ELR (cell line): ENCODE results near the gene CCL1.
"Not testable (repeated sequence)": the region's sequence is repeated elsewhere in the genome, so short reads cannot be mapped to it uniquely, and the experiment has no call there.

ENCODE experiments used
- DNase-seq: peaks from one replicate; pipeline ENCODE4 v3.0.0-alpha.2; 2015; ENCODE audit warnings: low read depth

CCL1 gene

DNA sequence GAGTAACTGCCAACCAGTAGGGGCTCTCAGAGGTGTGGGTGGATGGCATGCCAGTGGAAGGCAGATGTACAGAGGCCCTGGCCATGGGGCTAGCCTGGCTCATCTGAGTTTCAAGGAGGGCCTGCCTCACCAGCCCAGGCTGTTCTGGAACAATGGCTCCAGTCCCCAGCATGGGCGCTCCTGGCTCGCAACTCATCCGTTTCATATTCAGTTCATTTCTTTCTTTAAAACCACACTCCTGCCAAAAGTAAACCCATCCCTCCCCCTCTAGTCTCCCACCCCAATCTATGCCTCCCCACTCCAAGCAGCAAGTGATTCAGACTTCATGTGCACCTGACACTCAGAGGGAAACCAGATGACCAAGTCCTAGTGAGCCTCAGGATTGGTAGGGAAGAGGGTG is 4.4 kb downstream of the CCL1 start:
- DNase-seq, result no peak

DNA sequence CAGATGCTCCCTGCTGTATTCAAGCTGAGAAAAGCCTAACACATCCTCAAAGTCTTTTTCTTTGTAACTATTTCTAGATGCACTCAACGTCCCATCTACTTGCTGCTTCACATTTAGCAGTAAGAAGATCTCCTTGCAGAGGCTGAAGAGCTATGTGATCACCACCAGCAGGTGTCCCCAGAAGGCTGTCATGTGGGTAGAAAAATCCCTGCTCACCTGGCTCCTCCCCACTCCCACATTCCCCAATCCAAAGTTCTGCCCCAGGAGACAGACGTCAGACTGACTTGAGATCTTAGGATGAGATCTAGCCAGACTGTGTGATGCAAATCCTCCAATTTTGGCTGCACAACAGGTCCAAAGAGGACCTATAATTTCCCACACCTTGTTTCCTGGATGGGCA is 5.6 kb downstream of the CCL1 start:
- DNase-seq, result no peak

DNA sequence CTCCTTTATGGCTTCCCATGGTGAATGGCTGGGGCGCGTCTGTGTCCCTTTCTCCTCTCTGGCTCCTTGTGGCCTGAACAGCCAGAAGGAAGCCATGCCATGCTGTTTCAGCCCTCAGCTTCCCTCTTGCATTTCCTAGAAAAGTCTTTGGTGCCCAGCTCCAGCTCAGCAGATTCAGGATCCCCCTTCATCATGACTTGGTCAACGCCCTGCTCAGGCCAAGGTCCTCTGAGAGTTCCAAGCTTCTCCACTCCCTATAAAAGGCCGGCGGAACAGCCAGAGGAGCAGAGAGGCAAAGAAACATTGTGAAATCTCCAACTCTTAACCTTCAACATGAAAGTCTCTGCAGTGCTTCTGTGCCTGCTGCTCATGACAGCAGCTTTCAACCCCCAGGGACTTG is 6.8 kb downstream of the CCL1 start, which contains the start of gene CCL13:
Gene CCL13, plus strand, starts transcription at position 287 of the 400 bp plus-strand sequence. Its CDS starts 47 bp downstream, at position 334.
- DNase-seq, result no peak

DNA sequence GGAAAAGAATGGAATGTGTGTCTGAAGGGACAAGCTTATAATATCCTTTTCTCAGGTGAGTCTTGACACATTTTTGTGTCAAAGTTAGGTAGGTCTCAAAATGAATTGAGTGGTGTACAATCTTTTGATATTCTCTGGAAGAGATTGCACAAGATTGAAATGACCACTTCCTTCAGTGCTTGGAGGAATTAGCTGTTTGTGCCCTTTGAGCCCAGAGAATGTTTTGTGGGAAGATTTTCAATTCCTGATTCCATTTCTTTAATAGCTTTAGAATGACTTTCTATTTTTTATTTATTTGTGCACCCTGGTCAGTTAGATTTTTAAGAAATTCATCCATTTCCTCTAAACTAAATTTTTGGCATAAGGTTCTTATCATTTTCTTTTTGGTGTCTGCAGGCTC is 8.4 kb downstream of the CCL1 start:
- no peak for DNase-seq

DNA sequence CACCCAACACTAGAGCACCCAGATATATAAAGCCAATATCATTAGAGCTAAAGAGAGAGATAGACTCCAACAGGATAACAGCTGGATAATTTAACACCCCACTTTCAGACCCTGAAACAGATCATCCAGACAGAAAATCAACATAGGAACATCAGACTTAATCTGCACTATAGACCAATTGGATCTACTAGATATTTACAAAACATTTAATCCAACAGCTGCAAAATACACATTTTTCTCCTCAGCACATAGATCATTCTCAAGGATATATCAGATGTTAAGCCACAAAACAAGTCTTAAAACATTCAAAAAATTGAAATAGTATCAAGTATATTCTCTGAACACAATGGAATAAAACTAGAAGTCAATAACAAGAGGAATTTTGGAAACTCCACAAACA is 10.8 kb downstream of the CCL1 start:
- no peak for DNase-seq

DNA sequence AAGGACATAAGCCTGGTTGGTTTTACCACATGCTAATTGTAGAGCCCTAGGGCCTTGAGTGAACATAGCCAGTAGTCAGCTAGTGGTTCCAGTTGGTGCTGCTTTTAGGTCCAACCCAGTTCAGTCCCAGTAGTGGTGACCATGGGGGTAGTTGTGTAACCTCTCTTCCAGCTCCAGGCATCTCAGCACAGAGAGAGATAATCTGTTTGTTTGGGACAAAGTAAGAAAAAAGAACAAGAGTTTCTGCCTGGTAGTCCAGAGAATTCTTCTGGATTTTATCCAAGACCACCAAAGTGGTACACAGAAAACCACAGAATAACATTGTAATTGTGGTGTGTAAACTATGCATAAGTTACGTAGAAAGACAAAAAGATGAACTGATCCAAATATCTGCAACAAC is 11.9 kb downstream of the CCL1 start:
- no peak for DNase-seq

DNA sequence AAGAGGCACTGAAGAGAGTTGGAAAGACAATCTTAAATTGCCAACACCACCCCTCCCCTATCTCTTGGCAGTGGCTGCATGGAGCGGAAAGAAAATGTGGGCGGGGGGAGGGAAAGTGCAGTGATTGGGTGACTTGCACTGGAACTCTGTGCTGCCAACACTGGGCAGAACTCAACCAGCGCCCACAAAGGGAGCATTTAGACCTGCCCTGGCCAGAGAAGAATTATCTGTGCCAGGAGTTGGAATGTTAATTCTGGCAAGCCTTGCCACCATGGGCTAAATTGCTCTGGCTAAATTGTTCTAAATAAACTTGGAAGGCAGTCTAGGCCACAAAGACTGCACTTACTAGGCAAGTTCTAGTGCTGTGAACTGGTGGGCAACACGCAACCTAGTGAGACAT is 13.3 kb downstream of the CCL1 start:
- DNase-seq, result no peak

DNA sequence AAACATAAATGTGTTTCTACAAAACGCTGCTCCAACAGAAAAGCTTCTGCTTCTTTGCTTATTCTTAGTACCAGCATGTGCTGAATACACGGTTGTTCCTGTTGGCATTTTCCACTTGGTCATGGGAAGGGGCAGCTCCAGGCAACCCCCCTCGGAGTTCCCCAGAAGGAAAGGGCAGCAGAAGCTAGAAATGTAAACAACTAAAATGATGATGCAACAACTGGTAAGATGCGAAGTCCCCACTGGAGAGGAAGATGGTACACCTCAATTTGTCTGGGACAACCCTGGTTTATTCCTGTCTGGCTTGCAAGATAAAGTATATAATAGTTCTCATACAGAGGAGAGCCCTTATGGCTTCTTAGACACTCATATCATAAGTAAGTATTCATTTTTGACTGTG is 16.0 kb downstream of the CCL1 start:
- no peak for DNase-seq

DNA sequence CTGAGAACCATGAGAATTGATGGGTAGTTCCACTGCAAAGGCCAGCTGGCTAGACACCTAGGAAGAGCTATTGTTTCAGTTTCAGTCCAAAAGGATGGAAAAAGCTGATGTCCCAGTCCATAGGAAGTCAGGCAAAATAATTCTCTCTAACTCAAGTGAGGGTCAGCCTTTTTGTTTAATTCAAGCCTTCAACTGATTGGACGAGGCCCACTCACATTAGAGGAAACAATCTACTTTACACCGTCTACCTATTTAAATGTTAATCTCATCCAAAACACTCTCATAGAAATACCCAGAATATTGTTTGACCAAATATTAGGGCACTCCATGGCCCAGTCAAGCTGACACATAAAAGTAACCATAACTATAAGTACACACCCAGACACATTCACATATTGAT is 21.1 kb downstream of the CCL1 start:
- DNase-seq, result no peak

DNA sequence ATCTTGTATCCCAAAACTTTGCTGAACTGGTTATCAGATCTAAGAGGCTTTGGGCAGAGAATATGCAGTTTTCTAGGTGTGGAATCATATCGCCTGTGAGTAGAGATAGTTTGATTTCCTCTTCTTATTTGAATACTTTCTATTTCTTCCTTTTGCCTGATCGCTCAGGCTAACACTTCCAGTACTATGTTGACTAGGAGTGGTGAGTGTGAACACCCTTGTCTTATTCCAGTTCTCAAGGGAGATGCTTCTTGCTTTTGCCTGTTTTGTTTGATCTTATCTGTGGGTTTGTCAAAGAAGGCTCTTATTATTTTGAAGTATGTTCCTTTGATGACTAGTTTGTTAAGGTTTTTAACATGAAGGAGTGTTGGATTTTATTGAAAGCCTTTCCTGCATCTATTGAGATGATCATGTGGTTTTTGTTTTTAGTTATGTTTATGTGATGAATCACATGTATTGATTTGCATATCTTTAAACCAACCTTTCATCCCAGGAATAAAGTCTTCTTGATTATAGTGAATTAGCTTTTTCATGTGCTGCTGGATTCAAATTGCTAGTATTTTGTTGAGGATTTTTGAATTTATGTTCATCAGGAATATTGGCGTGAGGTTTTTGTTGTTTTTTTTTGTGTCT is 23.8 kb downstream of the CCL1 start:
- DNase-seq, result no peak

DNA sequence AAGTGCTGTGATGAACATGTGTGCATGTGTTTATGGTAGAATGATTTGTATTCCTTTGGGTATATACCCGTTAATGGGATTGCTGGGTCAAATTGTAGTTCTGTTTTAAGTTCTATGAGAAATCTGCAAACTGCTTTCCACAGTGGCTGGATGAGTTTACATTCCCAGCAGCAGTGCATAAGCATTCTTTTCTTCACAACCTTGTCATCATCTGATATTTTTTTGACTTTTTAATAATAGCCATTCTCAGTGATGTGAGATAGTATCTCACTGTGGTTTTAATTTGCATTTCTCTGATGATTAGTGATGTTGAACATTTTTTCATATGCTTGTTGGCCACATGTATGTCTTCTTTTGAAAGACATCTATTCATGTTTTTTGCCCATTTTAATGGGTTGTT is 25.3 kb downstream of the CCL1 start:
- no peak for DNase-seq

DNA sequence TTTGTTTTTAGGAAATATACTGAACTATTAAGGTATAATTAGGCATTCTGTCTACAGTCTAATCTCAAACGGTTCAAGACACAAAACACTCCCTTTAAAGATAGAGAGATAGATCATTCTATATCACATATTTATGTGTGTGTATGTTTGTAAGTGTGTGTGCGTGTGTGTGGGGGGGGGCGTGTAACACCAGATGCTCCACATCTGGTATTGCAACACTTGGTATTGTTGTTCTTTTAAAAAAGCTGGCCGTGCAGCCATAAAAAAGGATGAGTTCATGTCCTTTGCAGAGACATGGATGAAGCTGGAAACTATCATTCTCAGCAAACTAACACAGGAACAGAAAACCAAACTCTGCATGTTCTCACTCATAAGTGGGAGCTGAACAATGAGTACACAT is 35.5 kb downstream of the CCL1 start:
- DNase-seq, result not testable (repeated sequence)

DNA sequence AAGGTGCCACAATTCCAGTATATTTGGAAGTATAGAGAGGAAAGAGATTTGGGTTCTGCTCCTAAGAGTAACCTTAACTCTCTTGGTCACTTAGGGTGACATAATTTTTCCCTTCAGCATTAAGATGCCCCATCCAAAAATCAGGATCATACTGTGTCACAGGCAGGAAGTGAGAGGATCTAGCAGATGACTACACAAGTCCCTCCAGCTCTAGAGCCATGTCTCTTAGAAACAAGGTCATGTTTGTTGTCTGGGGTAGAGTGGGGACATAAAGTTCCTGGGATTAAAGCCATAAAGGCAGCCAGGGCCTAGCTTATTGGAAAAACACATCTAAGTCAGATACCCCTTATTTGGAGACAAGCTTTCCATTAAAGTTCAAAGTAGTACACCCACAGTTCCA is 41.1 kb downstream of the CCL1 start:
- no peak for DNase-seq

DNA sequence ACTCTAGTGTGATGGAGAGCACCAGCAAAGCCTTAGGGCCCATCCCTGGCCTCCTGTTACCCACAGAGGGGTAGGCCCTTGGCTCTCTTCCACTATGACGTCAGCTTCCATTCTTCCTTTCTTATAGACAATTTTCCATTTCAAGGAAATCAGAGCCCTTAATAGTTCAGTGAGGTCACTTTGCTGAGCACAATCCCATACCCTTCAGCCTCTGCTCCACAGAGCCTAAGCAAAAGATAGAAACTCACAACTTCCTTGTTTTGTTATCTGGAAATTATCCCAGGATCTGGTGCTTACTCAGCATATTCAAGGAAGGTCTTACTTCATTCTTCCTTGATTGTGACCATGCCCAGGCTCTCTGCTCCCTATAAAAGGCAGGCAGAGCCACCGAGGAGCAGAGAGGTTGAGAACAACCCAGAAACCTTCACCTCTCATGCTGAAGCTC is 44.0 kb downstream of the CCL1 start, which contains the start of gene CCL8:
Gene CCL8, plus strand, starts transcription at position 397 of the 445 bp plus-strand sequence. CDS start 67 bp downstream, outside the sequence.
- no peak for DNase-seq

DNA sequence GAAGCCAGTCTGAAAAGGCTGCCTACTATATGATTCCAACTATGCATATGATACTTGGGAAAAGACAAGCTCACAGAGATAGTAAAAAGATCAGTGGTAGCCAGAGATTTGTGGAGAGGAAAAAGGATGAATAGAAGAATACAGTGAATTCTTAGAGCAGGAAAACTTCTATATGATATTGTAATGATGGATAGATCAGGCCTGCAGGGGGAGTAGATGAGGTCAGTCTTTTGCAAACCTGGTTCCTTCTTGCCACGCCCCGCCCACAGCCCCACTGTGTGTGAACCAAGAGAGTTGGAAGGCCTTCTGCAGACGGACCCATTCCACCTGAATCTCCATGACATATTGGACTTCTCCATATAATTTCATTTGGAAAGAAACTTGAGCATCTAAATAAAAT is 44.6 kb downstream of the CCL1 start:
- DNase-seq, result peak; percentile 3

DNA sequence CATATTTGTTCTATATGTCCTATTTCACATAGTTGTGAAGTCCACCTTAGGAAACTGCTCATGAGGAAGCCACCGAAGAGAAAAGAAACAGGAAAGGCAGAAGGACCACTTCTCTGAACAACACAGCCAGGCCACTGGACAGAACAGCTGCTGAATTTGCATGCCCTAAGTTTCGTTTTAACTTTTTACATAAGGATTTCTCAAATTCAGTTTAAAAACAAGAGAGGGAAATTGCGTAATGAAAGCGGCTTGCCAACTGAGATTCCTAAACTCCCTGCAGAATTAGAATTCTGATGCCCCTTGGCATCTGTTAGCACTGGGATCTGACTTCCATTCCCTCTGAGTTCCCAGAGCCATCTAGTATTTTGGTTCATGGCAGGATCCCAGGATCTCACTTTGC is 48.8 kb downstream of the CCL1 start:
- DNase-seq, result no peak

DNA sequence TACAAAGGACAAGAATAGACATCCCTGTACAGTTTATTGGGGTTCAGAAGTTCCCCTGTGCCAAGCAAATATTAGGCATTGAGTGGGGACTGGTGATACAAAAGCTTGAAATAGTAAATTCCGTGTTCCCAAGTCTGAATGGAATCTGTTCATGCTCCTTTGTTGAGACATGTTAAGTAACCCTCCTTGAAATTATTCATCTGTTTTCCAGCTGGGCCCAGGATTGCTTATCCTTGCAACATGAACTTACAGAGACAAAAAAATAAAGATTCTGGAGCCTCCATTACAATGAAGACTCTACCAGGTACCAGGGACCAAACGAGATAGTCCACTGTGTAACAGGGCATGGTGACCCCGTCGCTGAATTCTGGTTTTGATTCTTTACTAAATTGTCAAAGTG is 49.9 kb downstream of the CCL1 start:
- no peak for DNase-seq

DNA sequence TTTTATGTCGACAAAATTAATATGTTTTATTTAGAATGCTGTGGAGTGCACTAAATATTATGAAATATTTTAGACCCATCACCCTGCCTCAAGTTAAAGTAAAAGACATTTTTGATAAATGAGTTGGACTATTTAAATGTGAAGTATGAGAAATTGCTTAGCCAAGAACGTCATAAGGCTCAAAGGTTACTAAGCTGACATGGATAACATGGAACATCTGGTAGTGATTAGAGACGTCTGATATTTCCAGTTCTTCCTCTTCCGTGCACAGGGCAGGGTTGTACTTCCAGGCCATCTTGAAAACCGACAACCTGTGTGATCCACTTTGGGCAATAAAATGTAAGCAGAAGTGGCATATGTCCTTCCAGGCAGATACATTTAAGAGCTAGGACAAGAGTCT is 51.0 kb downstream of the CCL1 start:
- peak; percentile 23 for DNase-seq

DNA sequence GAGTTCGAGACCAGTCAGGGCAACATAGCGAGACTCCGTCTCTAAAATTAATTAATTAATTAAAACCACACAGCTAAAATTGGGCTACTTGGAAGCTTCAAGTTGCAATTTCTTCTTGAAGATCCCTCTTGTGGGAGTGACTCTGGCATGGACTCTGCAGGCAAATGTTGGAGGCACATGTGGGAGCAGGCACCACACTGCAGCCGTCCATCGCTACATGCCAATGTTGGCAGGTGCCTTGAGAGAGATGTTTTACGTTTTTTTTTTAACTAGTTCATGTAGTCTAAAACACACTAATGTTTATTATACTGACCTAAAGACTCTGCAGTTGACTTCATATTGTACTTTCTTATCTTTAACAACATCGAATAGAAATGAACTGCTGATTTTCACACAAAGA is 51.7 kb downstream of the CCL1 start:
- no peak for DNase-seq
